Stimulated activated CD4-positive, alpha-beta T cell treated with anti-CD3 and anti-CD28 coated beads, TNF-alpha, amount 100 ng/mL, for 4 hours (primary cell): ENCODE data around the gene SYPL2.

Experiments used
- DNase-seq, 3 experiments: peaks; one replicate each; pipeline ENCODE4 v3.0.0-alpha.2; 2020; ENCODE audit warnings: low read depth in 3 of 3

SYPL2 gene

DNA sequence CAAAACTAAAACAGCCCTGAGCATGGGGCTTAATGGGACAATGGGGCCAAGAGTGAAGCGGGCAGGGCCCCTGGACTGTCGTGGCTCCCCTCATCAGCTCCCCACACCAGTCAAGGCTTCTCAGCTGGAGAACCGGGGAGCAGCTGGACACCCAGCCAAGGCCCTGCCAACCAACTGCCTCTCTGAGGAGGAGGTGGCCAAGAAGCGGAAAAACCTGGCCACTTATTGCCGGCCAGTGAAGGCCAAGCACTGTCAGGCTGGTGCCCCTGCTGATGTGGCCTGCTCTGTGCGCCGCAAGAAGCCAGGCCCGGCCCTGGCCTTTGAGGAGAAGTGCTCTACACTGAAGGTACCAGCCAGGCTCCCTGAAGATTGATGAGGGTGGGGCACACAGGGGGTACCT, 25.0 kb downstream of the SYPL2 start:
- no peak for DNase-seq

DNA sequence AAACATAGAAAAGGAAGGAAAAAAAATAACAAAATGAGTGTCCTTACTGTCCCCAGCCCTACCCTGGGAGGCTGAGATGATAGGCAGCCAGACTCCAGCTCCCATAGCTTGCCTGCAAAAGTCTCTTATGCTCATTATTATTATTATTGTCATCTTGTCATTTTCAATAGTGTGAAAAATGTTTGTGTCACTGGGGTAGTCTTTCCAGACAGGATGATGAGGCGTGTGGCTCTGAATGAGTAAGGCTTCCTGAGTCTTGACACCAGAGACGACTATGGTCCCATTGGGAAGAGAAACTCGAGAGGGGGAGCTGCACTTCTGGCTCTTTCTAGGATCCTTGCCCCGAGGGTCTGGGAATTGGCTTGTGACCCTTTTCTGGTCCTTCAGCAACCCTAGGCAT, 26.4 kb downstream of the SYPL2 start:
- no peak for DNase-seq

DNA sequence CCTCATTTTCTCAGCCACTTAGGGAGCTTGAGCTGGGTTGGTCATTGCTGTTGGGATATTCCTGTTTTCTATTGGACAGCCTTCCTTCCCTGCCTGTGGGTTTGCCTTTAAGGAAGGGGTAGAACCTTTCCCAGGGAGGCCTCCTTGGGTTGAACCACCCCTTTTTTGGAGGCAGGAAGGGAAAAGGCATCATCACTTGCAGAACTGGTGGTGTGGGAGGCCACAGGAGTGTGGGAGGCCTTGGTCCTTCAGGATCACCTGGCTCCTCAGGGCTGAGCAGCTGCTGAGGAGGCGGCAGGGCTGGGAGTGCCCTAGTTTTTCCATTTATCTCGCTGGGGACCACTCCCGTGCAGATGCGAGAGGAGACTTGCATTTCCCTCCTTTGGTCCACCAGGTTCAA, 26.9 kb downstream of the SYPL2 start:
- DNase-seq, result no peak

DNA sequence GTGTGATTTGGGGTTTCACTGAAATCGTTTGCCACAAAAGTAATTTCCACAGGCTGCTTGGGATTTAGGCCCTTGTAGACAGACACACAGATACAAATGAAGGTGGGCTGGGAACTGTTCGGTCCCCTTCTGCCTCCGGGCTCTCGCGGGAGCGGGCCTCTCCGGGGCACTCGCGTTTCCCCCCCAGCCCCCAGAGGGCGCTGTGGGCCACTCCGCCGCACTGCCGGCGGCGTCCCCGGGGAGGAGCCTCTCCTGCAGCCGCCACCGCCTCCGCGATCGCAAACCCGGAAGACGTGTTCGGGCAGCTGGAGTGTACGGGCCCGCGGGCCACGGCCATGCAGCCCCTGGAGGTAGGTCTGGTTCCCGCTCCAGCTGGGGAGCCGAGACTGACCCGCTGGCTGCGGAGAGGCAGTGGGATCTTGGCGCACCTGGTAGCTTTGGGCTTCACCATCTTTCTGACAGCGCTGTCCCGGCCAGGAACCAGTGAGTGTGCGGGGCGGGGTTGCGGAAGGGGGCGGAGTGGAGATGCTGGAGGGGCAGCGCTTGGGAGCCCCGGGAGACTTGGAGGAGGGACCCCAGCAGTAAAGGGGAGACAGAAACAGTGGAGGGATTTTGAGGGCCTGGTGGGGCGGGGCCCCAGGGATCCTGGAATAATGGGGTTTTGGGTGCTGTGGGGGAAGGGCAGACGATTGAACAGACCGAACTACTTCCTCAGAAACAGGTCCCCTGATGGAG, 27.6 kb downstream of the SYPL2 start, which contains the start of gene CYB561D1:
TSS of gene CYB561D1 (plus strand) at position 290 of the 735 bp plus-strand sequence. CDS start at position 336, 46 bp downstream.
- peak; percentile 79 to 82 (median 81) for DNase-seq

DNA sequence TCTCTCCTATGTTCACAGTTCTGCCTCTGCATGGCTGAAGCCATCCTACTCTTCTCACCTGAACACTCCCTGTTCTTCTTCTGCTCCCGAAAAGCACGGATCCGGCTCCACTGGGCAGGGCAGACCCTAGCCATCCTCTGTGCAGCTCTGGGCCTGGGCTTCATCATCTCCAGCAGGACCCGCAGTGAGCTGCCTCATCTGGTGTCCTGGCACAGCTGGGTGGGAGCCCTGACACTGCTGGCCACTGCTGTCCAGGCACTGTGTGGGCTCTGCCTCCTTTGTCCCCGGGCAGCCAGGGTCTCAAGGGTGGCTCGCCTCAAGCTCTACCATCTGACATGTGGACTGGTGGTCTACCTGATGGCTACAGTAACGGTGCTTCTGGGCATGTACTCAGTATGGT, 29.4 kb downstream of the SYPL2 start:
- DNase-seq, result no peak

DNA sequence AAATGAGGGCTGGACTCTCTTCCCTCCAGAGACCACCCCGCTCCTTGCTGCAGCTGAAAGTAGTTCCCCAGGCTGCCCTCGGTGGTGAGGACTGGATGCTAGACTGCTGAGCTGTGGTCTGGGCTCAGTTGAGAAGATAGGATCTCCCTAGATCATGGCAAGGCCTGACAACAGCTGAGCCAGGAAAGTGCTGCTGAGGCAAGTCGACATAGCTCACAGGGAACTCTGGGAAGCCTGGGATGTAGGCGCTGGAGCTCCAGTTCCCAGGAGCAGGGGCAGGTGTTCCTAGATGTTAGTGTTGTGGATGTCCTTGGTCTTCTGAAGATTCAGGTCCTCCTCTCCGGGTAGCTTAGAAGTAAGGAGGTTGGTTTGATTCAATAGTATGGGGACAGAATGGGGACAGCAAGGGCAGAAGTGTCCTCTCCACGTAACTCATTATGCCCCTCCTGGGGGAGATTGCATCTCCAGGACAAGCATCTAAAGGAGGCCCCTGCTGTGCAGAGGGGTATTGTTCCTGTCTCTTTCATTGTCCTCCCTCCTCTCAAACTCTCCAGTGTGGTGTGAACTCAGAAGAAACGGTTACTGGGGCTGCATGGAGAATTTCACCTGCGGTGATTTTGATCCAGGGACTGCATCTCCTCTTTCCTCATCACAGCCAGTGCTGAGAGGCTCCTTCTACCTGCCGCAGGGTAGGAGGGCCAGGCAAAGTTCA, 31.3 kb downstream of the SYPL2 start:
- DNase-seq, result no peak

DNA sequence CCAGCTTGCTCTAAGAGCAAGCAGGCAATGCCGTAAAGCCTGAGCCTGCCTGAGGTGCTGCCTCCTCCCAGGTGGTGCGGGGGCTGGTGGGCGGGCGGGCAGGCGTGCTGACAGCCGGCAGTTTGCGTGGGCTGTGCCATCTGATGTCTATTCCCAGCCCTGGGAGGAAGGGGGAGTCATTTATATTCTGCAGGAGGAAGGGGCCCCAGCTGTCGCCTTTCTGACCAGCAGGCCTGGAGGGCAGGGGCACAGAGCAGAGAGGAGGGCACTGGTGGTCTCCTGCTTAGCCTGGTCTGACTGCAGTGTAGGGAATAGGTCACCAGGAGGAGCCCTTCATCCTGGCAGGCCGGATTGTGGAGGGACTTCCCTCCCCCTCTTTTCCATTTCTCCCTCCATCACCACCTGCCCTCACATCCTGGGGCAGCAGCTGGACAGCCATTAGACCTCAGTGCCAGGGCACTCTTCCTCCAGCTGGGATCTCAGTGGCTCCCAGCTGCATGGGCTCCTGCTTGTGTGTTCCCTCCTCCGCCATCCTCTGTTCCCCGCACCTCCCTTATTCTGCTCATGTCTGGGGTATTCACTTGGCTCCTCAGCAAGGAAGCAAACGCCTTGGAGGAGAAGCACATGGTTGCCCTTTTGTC, 31.9 kb downstream of the SYPL2 start:
- peak in 2 of 3 experiments; percentile 34 to 57 for DNase-seq

DNA sequence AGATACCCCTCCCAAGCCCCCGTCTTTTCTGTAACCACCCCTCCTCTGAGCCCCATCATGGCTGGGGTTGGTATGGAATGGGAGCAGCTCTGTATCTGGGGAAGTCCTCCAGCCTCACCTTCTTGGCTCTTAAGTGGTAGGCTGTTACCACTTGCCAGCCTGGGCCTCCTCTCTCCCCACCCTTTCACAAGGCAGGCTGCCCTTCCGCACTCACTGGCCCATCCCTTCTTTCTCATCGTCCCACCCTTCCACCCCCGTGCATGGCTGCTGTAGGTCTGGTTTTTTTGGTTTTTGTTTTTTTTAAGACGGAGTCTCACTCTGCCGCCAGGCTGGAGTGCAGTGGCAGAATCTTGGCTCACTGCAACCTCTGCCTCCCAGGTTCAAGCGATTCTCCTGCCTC, 32.7 kb downstream of the SYPL2 start:
- no peak for DNase-seq

DNA sequence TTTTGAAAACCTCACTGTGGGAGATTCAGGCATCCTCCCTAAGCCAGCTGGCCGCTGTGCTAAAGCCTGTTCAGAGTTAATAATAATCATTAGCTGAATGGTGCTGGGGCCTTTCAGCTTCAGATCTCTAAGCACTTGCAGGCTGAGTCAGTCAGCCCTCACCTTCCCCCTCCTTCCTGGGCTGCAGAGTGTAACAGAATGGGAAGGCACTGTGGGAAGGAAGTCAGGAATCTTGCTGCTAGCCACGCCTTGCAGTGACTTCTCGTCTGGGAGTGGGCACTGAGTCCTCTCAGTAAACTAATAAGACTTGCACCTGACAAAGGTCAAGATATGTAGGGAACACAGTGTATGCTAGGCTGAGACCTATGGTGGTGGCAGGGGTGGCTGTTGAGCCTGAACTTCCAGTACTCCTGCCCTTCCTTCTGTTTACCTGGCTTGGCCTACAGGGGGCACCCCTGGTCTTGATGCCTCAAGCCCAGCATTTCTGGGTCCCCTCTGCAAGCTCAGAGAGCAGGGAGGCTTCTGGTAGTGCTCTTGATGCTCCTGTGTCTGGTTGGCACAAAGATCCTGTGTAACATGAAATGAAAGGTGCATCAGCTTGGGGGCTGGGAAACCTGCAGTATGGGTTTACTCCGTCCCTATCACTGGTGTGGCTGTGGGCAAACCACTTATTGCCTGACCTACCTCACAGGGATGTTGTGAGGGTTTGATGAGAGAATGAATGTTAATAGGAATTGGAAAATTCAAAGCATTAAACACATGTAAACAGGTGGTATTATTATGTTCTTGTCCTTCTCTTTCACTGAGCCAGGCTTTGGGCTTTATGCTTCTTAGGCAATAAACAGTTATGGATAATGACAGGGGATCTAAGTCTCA, 33.6 kb downstream of the SYPL2 start:
- no peak for DNase-seq

DNA sequence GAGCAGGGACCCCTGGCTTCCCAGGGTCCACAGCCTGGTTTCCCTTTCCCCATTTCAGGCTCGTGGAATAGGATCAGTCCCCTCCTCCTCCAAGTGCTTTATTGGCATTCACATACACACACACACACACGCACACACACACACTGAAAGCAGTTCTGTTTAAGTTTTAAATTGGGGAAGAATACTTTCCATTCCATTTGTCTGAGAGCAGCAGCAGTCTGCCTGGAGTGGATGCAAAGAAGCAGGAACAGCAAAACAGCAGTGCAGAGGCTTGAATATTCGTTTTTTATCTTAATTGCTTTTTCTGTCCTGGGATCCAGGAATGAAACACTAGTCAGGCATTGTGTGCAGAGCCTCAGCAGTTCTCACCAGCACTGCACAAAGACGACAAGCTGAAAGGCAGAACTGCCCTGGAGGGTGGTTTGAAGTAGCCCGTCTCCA, 34.6 kb downstream of the SYPL2 start:
- DNase-seq, result no peak

DNA sequence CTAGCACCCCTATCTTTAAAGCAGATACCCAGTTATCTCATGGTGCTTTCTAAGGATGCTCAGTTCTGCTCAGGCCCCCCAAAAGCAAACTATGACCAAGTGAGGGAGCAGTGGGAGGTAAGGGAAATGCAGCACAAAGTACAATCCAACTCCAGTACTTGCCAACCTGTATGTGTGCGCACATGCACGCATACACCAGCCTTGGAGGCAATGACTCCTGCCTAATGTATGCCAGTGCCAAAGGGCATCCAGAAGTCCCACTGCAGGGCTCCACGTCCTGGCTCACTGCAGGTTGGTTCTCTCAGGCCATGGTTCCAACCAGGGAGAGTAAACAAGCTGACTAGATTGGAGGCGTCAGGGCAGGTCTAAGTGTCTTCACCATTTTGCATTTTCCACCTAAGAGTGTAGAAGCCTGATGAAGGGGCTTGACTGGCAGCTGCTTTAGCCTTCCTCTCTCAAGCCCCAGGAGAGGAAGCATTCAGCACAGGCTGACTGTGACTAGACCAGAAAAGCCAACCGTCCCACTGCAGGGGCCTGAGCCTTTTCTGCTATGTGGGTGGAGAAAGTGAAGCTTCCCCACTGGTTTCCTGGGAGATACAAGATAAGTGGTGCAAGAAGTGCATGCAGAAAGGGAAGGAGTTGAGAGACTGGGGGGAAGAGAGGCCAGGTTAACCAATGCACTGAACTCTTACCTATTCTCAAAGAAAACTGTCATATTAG, 35.5 kb downstream of the SYPL2 start:
- no peak for DNase-seq

DNA sequence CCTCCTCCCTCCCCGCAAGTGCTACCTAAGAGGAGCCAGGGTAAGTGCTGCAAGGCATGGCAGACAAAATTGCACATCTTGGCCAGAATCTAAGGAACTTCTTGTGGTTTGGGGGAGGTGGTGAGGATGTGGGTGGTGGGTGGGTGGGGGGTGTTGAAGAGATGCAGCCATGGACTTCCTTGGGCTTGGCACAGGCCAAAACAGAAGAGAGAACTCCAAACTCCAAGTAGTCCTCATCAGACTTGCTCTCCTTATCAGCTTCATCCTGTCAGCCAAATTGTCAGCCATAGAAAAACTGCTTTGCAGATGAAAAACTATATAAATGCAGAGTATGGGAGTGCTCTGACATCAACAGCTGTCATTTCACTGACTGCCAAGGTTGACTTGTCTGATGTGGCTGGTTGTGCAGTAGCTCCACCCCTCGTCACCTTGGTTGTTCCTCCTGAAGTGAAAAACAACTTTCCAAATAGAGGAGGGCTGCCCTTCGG, 36.1 kb downstream of the SYPL2 start:
- DNase-seq, result peak in 1 of 3 experiments; percentile 39

DNA sequence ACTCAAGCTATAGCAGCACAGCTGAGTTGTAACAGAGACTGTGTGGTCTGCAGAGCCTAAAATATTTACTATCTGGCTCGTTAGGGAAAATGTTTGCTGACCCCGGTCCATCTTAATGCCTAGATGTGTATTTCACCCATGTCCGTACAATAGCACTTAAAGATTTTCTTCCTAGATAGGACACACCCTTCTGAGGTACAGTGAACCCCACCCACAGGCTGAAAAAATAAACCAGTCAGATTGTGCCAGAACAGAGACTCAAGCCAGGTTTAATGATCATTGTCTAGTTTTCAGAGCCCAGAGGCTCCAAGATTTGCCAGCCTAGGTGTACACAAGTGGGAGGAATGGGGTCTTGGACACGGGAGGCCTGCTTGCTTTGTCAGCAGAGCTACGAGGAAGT, 37.6 kb downstream of the SYPL2 start:
- DNase-seq, result no peak

DNA sequence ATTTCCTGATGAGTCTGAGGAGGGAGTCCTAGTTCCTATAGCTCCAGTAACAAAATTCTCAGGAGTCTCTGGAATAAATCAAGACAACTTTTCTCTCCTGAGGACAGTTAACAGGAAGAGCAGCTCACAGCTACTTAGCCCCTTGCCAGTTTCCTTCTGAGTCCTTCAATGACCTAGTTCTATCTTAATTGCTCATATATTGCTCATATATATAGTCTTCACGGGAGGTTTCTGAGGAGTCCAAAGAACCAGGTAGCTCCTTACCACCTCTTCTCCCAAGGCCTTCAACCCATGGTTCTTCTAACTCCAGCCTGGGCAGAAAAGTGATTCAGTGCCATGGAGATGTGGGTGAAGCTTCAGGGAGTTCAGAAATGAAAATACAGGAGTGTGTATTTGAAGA, 38.6 kb downstream of the SYPL2 start:
- DNase-seq, result no peak

DNA sequence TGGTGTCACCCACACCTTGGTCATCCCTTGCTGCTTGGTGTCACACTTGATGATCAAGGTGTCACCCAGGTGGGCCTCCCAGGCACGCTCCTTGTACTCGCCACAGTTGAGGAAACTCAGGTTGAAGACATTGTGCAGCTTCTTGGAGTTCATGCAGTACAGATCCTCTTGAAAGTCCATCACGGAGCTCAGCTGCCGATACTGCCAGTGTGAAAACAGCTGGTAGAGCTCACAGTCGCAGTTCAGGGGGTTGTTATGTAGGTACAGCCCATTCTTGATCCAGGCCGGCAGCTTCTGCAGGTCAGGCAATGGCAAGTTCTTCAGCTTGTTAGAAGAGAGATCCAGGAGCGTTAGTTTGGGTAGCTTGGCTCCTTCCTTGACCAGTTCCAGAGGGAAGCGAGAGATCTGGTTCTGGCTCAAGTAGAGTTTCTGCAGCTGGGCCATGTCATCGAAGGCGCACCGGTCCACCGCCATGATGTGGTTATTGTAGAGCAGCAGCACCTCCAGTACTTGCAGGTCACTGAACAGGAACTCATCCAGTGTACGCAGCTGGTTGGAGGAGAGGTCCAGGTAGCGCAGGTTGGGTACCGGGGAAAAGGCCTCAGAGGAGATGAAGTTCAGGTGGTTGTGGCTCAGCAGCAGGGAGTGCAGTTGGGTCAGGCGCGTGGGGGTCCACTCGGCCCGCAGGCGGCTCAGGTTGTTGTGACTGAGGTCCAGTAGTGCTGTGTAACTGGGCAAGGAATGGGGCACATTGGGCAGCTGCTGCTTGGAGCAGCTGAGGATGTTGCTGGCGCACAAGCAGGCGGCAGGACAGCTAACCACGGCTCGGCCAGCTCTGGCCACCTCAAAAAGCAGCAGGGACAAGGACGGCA, 41.9 kb downstream of the SYPL2 start:
- no peak for DNase-seq

DNA sequence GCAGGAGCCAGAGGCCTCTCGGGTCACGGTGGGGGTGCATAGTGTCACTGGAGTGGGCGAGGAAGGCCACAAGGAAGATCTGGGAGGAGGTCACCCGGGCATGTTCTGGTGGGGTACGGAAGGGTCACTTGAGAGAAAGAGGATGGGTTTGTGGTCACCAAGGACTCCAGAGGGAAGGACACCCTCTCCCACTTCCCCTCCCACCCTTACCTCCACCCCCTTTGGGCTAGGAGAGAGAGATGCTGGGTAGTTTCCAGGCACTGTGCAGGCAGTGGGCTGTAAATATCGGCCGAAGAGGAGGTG, 42.5 kb downstream of the SYPL2 start:
- no peak for DNase-seq

DNA sequence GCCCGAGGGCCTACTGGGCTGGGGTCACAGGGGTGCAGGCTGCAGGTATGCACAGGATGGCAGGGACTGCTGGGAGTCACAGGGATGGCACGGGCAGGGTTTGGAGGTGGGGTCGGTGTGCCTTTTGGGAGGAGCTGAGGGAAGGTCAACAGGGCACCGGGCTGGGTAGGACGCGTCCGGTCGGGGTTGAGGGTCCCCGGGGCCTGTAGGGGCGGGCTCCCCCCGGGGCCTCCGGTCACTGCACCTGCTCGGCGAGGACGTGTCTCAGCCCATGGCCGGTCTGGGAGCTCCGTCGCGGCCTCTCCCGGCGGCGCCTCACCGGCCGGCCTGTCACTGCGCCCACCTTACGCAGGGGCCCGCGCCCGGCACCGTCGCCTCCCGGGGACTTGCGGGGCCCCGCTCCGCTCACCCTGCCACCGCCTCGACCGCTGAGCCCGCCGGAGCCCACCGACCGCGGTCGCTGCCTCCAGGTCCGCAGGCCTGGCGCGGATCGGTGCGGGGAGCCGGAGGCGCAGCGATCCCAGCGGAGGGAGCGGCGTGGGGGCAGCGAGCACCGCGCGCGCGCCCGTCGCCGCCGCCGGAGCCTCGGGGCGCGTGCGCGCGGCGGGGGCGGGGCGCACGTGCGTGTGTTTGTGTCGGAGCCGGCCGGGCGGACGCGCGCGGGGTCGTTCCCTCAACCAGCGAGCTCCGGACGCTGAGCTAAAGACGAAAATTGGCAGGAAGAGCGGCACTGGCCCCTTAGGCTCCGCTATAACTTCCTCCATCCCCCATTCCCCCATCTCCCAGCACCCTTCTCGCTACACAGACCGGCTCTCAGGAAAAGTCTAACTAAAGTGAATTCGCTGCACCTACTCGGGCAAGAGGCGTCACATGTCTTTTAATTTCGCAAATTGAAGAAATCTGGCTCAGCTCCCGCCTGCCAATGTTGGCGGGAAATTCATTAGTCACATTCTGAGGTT, 43.1 kb downstream of the SYPL2 start, which contains the start of gene AMIGO1:
TSS of gene AMIGO1 (minus strand) at position 552 of the 959 bp plus-strand sequence. CDS start 815 bp downstream, outside the sequence.
- peak in 2 of 3 experiments; percentile 35 to 58 for DNase-seq

DNA sequence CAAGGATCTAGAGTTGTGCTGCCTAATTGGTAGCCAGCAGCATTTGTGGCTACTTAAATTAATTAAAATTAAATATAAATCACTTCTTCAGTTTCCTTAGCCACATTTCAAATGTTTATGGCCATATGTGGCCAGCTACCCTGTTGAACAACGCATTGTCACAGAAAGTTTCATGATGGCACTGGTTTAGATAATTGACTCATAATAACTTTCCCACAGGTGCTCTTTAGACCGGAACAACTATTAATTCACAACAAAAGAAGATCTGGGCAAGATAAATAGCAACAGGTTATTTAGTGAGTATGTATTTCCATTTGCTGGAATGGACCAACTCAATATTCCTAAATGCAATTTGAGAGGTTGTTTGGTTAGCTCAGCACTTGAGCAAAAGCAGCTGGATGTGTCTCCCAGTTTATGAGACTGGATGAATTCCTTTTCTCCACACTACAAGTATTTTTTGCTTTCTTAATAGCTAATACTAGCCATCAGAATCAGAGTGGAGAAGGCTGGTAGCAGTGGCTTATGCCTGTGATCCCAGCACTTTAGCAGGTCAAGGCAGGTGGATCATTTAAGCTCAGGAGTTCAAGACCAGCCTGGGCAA, 46.9 kb downstream of the SYPL2 start:
- DNase-seq, result no peak
